ENCODE results near the gene ERLEC1. TPM values are rescaled to one million over a fixed set of nuclear protein-coding genes. Genes with fewer than 3 reads are reported as not detected.

The ERLEC1 gene
- total RNA-seq, 2 donors from 2014 or later: 33.4 to 38.4 TPM

DNA sequence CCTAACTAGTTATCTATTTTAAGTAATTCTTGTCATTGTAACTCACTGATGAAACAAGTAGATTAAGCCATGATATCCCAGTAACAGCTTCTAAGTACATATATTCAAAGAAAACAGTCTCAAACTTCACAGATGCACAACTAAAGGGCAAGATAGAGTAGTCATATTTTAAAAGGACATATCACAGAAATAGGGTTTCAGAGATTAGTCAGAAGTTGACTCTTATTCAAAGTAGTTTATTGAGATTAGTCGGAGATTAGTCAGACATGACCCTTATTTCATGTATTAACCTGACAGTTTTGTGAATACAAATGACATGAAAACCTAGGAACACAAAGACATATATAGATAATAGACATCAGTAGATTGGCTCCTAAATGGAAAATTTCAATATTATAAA lies 35.1 kb upstream of the ERLEC1 start:
- Histone ChIP-seq H3K9ac (ENCODE audit: extremely low read depth, low read length, poor library complexity, severe bottlenecking) (no peak overlapping the region), H3K4me3 (ENCODE audit: low read length) (no peak overlapping the region), H3K4me1 (ENCODE audit: control insufficient read depth, insufficient read depth, low read length) (no peaks in the 10 kb centered on the region), H3K36me3 (ENCODE audit: control insufficient read depth, insufficient read depth, low read length) (peaks cover 23% of the 10 kb centered on the region), H3K27ac (ENCODE audit: low read depth, low read length) (no peak overlapping the region), H3K9me3 (ENCODE audit: control insufficient read depth, low read length) (no peaks in the 10 kb centered on the region), H3K27me3 (ENCODE audit: control insufficient read depth, insufficient read depth, low read length, poor library complexity, severe bottlenecking) (no peaks in the 10 kb centered on the region)
- H3K36me3 Mint-ChIP-seq (ENCODE audit: low read depth): peaks cover 35% of the 10 kb centered on the region
- H3K4me1 Mint-ChIP-seq: no peaks in the 10 kb centered on the region
- no peak overlapping the region for H3K27ac Mint-ChIP-seq
- H3K9me3 Mint-ChIP-seq: peaks cover 2% of the 10 kb centered on the region
- DNase-seq: no peak
- WGBS, 2 experiments (ENCODE audit: insufficient coverage in 1 of 2, insufficient read length in 1 of 2): 89% methylated on average over 1 of the region's 1 CpG; no CpG with 5 or more reads in 1 of the 2 experiments
- TF ChIP-seq, protein P1, sequence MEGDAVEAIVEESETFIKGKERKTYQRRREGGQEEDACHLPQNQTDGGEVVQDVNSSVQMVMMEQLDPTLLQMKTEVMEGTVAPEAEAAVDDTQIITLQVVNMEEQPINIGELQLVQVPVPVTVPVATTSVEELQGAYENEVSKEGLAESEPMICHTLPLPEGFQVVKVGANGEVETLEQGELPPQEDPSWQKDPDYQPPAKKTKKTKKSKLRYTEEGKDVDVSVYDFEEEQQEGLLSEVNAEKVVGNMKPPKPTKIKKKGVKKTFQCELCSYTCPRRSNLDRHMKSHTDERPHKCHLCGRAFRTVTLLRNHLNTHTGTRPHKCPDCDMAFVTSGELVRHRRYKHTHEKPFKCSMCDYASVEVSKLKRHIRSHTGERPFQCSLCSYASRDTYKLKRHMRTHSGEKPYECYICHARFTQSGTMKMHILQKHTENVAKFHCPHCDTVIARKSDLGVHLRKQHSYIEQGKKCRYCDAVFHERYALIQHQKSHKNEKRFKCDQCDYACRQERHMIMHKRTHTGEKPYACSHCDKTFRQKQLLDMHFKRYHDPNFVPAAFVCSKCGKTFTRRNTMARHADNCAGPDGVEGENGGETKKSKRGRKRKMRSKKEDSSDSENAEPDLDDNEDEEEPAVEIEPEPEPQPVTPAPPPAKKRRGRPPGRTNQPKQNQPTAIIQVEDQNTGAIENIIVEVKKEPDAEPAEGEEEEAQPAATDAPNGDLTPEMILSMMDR (conservative IDR thresholded peaks at IDR 0.05): no peak
- H3K27me3 Mint-ChIP-seq (ENCODE audit: insufficient read depth): no peaks in the 10 kb centered on the region
- no peak overlapping the region for H3K4me3 Mint-ChIP-seq

GRCh38 chr2:53752385-53752784 lies 34.5 kb upstream of the ERLEC1 start:
- WGBS, 2 experiments (ENCODE audit: insufficient coverage in 1 of 2, insufficient read length in 1 of 2): 87 to 100% methylated on average over 1 to 4 of the region's 4 CpGs
- no peak for DNase-seq
- no peaks in the 10 kb centered on the region for H3K9me3 ChIP-seq (ENCODE audit: control insufficient read depth, low read length)
- H3K4me1 ChIP-seq (ENCODE audit: control insufficient read depth, insufficient read depth, low read length): no peaks in the 10 kb centered on the region
- Mint-ChIP-seq H3K27ac (no peak overlapping the region), H3K4me3 (no peak overlapping the region), H3K9me3 (peaks cover 3% of the 10 kb centered on the region), H3K36me3 (ENCODE audit: low read depth) (peaks cover 38% of the 10 kb centered on the region), H3K27me3 (ENCODE audit: insufficient read depth) (no peaks in the 10 kb centered on the region), H3K4me1 (no peaks in the 10 kb centered on the region)
- H3K36me3 ChIP-seq (ENCODE audit: control insufficient read depth, insufficient read depth, low read length): peaks cover 24% of the 10 kb centered on the region
- H3K27me3 ChIP-seq (ENCODE audit: control insufficient read depth, insufficient read depth, low read length, poor library complexity, severe bottlenecking): no peaks in the 10 kb centered on the region
- no peak overlapping the region for H3K9ac ChIP-seq (ENCODE audit: extremely low read depth, low read length, poor library complexity, severe bottlenecking)
- TF ChIP-seq, protein P1 (conservative IDR thresholded peaks at IDR 0.05): no peak
- no peak overlapping the region for H3K27ac ChIP-seq (ENCODE audit: low read depth, low read length)
- H3K4me3 ChIP-seq (ENCODE audit: low read length): no peak overlapping the region

DNA sequence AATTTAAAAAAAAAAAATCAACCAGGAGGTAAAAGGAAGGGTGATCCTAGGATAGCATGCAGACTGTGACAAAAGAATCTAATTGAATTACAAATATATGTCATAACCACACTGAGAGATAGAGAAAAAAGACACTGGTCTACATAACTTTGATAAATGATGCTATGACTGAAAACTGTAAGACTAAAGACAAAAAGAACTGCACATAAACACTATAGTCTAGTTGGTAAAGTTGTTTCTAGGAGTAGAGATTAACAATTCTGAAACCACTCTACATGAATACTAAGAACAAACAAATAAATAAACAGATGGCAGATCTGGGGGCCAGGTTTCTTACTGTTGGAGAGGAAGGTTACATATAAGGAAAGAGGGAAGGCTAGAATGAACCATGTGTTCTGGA lies 33.8 kb upstream of the ERLEC1 start:
- DNase-seq: no peak
- no peaks in the 10 kb centered on the region for H3K27me3 Mint-ChIP-seq (ENCODE audit: insufficient read depth)
- TF ChIP-seq, protein P1 (conservative IDR thresholded peaks at IDR 0.05): no peak
- H3K9me3 Mint-ChIP-seq: peaks cover 3% of the 10 kb centered on the region
- peak overlapping the region; percentile 17 for H3K27ac ChIP-seq (ENCODE audit: low read depth, low read length)
- H3K36me3 ChIP-seq (ENCODE audit: control insufficient read depth, insufficient read depth, low read length): peaks cover 18% of the 10 kb centered on the region
- no peak overlapping the region for H3K9ac ChIP-seq (ENCODE audit: extremely low read depth, low read length, poor library complexity, severe bottlenecking)
- no peak overlapping the region for H3K27ac Mint-ChIP-seq
- H3K36me3 Mint-ChIP-seq (ENCODE audit: low read depth): peaks cover 37% of the 10 kb centered on the region
- H3K4me1 ChIP-seq (ENCODE audit: control insufficient read depth, insufficient read depth, low read length): no peaks in the 10 kb centered on the region
- H3K4me1 Mint-ChIP-seq: no peaks in the 10 kb centered on the region
- H3K4me3 Mint-ChIP-seq: no peak overlapping the region
- H3K27me3 ChIP-seq (ENCODE audit: control insufficient read depth, insufficient read depth, low read length, poor library complexity, severe bottlenecking): no peaks in the 10 kb centered on the region
- no peaks in the 10 kb centered on the region for H3K9me3 ChIP-seq (ENCODE audit: control insufficient read depth, low read length)
- no peak overlapping the region for H3K4me3 ChIP-seq (ENCODE audit: low read length)

Data from endodermal cell (in vitro differentiated cells).